Neural progenitor cell (in vitro differentiated cells): ENCODE results near the gene PDE1C. TPM values are rescaled to one million over a fixed set of nuclear protein-coding genes. Genes with fewer than 3 reads are reported as not detected.
A peak's percentile ranks its signal among the peaks of the same experiment; 100 is the strongest.

Experiments
- DNase-seq: peaks from one replicate; pipeline ENCODE4 v3.0.0-alpha.2; 2016; ENCODE audit warnings: low spot score
- H2AFZ ChIP-seq: fragments of 200-600 bp; sonication (generic); replicated peaks from 2 replicates; pipeline ENCODE4 v1.6.1; 2016; ENCODE audit warnings: antibody characterized with exemption
- H3F3A ChIP-seq: fragments of 200-600 bp; sonication (generic); 2 replicates; pipeline ENCODE4 v1.6.1; 2016; ENCODE audit warnings: antibody characterized with exemption, low read depth
- H3K27ac ChIP-seq: fragments of 200-600 bp; sonication (generic); 2 replicates; pipeline ENCODE4 v1.5.1; 2016; ENCODE audit warnings: mild to moderate bottlenecking
- H3K27me3 ChIP-seq: fragments of 200-600 bp; sonication (generic); 2 replicates; pipeline ENCODE4 v1.6.1; 2016; ENCODE audit warnings: mild to moderate bottlenecking, moderate library complexity
- H3K36me3 ChIP-seq: fragments of 200-600 bp; sonication (generic); 2 replicates; pipeline ENCODE4 v1.5.1; 2016
- H3K4me1 ChIP-seq: fragments of 200-600 bp; sonication (generic); 2 replicates; pipeline ENCODE4 v1.6.1; 2016; ENCODE audit warnings: mixed run types
- H3K4me2 ChIP-seq: fragments of 200-600 bp; sonication (generic); 2 replicates; pipeline ENCODE4 v1.6.1; 2016
- H3K4me3 ChIP-seq: fragments of 200-600 bp; sonication (generic); 2 replicates; pipeline ENCODE4 v1.5.1; 2016
- H3K79me2 ChIP-seq: fragments of 200-600 bp; sonication (generic); 2 replicates; pipeline ENCODE4 v1.6.1; 2016; ENCODE audit warnings: low read depth
- H3K9ac ChIP-seq: fragments of 200-600 bp; sonication (generic); 2 replicates; pipeline ENCODE4 v1.6.1; 2016
- H3K9me3 ChIP-seq: fragments of 200-600 bp; sonication (generic); 2 replicates; pipeline ENCODE4 v1.5.1; 2016; ENCODE audit warnings: low read depth
- H4K20me1 ChIP-seq: fragments of 200-600 bp; sonication (generic); 2 replicates; pipeline ENCODE4 v1.6.1; 2016; ENCODE audit warnings: low read depth
- H3K27ac Mint-ChIP-seq: 3 replicates; pipeline ENCODE4 v1.8.0; 2021; ENCODE audit warnings: mixed read lengths
- H3K27me3 Mint-ChIP-seq: 2 replicates; pipeline ENCODE4 v1.8.0; 2022; ENCODE audit warnings: low read depth, mild to moderate bottlenecking, inconsistent platforms, moderate library complexity, mixed read lengths; ENCODE audit not compliant: insufficient read depth
- H3K36me3 Mint-ChIP-seq: 3 replicates; pipeline ENCODE4 v1.8.0; 2021; ENCODE audit warnings: mixed read lengths
- H3K4me1 Mint-ChIP-seq: 3 replicates; pipeline ENCODE4 v1.8.0; 2021; ENCODE audit warnings: mixed read lengths
- H3K4me3 Mint-ChIP-seq: 3 replicates; pipeline ENCODE4 v1.8.0; 2021; ENCODE audit warnings: mild to moderate bottlenecking, moderate library complexity, mixed read lengths
- H3K9me3 Mint-ChIP-seq: 3 replicates; pipeline ENCODE4 v1.8.0; 2020; ENCODE audit warnings: mixed read lengths
- CTCF ChIP-seq: fragments of 200-600 bp; sonication (generic); IDR thresholded peaks from 2 replicates; pipeline ENCODE4 v1.5.1; 2017; ENCODE audit warnings: antibody characterized with exemption, mild to moderate bottlenecking
- EZH2 ChIP-seq: fragments of 200-600 bp; sonication (generic); IDR thresholded peaks from 2 replicates; pipeline ENCODE4 v1.6.1; 2017; ENCODE audit warnings: antibody characterized with exemption, mild to moderate bottlenecking, moderate library complexity
- EZH2phosphoT487 ChIP-seq: fragments of 200-600 bp; sonication (generic); IDR thresholded peaks from 2 replicates; pipeline ENCODE4 v1.6.1; 2017; ENCODE audit warnings: antibody characterized with exemption
- total RNA-seq: library from RNA; depleted of rRNA; stranded (reverse); fragments of >200 nt; gene quantifications from 2 replicates; pipeline ENCODE4 v1.2.3, GENCODE V29; 2015; ENCODE audit warnings: low replicate concordance

The PDE1C gene
- total RNA-seq, 1 donor from 2014 or later = 0.54 TPM

GRCh38 chr7:31894308-31894707 is 175.9 kb downstream of the PDE1C start:
- Histone ChIP-seq H4K20me1 (no peaks in the 10 kb centered on the region), H3K9me3 (no peaks in the 10 kb centered on the region), H3K27me3 (no peaks in the 10 kb centered on the region), H3K27ac (no peak overlapping the region), H3K36me3 (no peaks in the 10 kb centered on the region), H3K4me3 (no peak overlapping the region), H3K4me2 (no peak overlapping the region), H3F3A (peaks cover 9% of the 10 kb centered on the region), H3K79me2 (no peaks in the 10 kb centered on the region), H3K9ac (no peak overlapping the region), H3K4me1 (peaks cover 20% of the 10 kb centered on the region), H2AFZ (no peak overlapping the region)
- TF ChIP-seq EZH2phosphoT487 = no peak
- TF ChIP-seq EZH2 = no peak
- no peak for TF ChIP-seq CTCF
- no peak overlapping the region for H3K27ac Mint-ChIP-seq
- peaks cover 28% of the 10 kb centered on the region for H3K4me1 Mint-ChIP-seq
- peaks cover 3% of the 10 kb centered on the region for H3K27me3 Mint-ChIP-seq
- H3K9me3 Mint-ChIP-seq = peaks cover 3% of the 10 kb centered on the region
- no peak overlapping the region for H3K4me3 Mint-ChIP-seq
- DNase-seq = no peak
- no peaks in the 10 kb centered on the region for H3K36me3 Mint-ChIP-seq

- peaks cover 9% of the 10 kb centered on the region for H3F3A ChIP-seq
- no peak overlapping the region for H3K4me3 ChIP-seq
- H2AFZ ChIP-seq = no peak overlapping the region
- H3K4me1 ChIP-seq = peaks cover 20% of the 10 kb centered on the region
- Mint-ChIP-seq H3K27ac (no peak overlapping the region), H3K4me1 (peaks cover 28% of the 10 kb centered on the region), H3K27me3 (peaks cover 3% of the 10 kb centered on the region), H3K36me3 (no peaks in the 10 kb centered on the region), H3K9me3 (peaks cover 3% of the 10 kb centered on the region), H3K4me3 (no peak overlapping the region)
- DNase-seq = no peak
- H4K20me1 ChIP-seq = no peaks in the 10 kb centered on the region
- no peaks in the 10 kb centered on the region for H3K79me2 ChIP-seq
- peak overlapping the region; percentile 18 for H3K27ac ChIP-seq
- H3K9ac ChIP-seq = no peak overlapping the region
- TF ChIP-seq EZH2 (no peak), EZH2phosphoT487 (no peak), CTCF (no peak)
- no peaks in the 10 kb centered on the region for H3K27me3 ChIP-seq
- H3K9me3 ChIP-seq = no peaks in the 10 kb centered on the region
- H3K36me3 ChIP-seq = no peaks in the 10 kb centered on the region
- peak overlapping the region; percentile 53 for H3K4me2 ChIP-seq
These were observed 176.8 kb downstream of the PDE1C start for GRCh38 chr7:31893365-31893764.

- Histone ChIP-seq H4K20me1 (no peaks in the 10 kb centered on the region), H3K4me2 (no peak overlapping the region), H2AFZ (no peak overlapping the region), H3F3A (peaks cover 9% of the 10 kb centered on the region), H3K9me3 (no peaks in the 10 kb centered on the region), H3K9ac (no peak overlapping the region), H3K4me1 (peaks cover 20% of the 10 kb centered on the region), H3K79me2 (no peaks in the 10 kb centered on the region), H3K4me3 (no peak overlapping the region), H3K36me3 (no peaks in the 10 kb centered on the region), H3K27me3 (no peaks in the 10 kb centered on the region), H3K27ac (no peak overlapping the region)
- no peak overlapping the region for H3K27ac Mint-ChIP-seq
- H3K27me3 Mint-ChIP-seq = peaks cover 3% of the 10 kb centered on the region
- TF ChIP-seq EZH2 = no peak
- no peak for TF ChIP-seq EZH2phosphoT487
- no peak for TF ChIP-seq CTCF
- peaks cover 28% of the 10 kb centered on the region for H3K4me1 Mint-ChIP-seq
- peaks cover 5% of the 10 kb centered on the region for H3K9me3 Mint-ChIP-seq
- no peaks in the 10 kb centered on the region for H3K36me3 Mint-ChIP-seq
- H3K4me3 Mint-ChIP-seq = no peak overlapping the region
- no peak for DNase-seq
These were observed 177.9 kb downstream of the PDE1C start for GRCh38 chr7:31892099-31892829.
